Measurements from ENCODE around the gene TIMM8A.
"Not testable (repeated sequence)": the region's sequence is repeated elsewhere in the genome, so short reads cannot be mapped to it uniquely, and the experiment has no call there.

TIMM8A gene

GRCh38 chrX:101349193-101349562 is 636 bp upstream of the TIMM8A start:
- Histone ChIP-seq H3K9ac (ENCODE audit: low read depth, low read length) (peak overlapping the region; percentile 92), H3K36me3 (ENCODE audit: insufficient read depth, low read depth, low read length) (peaks cover 18% of the 10 kb centered on the region), H3K4me1 (ENCODE audit: insufficient read depth, low read length) (peaks cover 4% of the 10 kb centered on the region; the same call in 1 of the 2 replicates), H3K9me3 (ENCODE audit: insufficient read depth, low read depth, low read length) (no peaks in the 10 kb centered on the region), H3K4me3 (ENCODE audit: low read length) (peak overlapping the region; percentile 97), H3K27me3 (ENCODE audit: insufficient read depth, low read length) (no peaks in the 10 kb centered on the region), H3K27ac (ENCODE audit: low read length) (peak overlapping the region; percentile 91)

GRCh38 chrX:101347859-101348451 is 587 bp downstream of the TIMM8A start:
- Histone ChIP-seq H3K4me1 (ENCODE audit: insufficient read depth, low read length) (peaks cover 4% of the 10 kb centered on the region; the same call in 1 of the 2 replicates), H3K4me3 (ENCODE audit: low read length) (peak overlapping the region; percentile 97), H3K27ac (ENCODE audit: low read length) (peak overlapping the region; percentile 56), H3K27me3 (ENCODE audit: insufficient read depth, low read length) (no peaks in the 10 kb centered on the region), H3K36me3 (ENCODE audit: insufficient read depth, low read depth, low read length) (peaks cover 20% of the 10 kb centered on the region), H3K9ac (ENCODE audit: low read depth, low read length) (peak overlapping the region; percentile 92), H3K9me3 (ENCODE audit: insufficient read depth, low read depth, low read length) (no peaks in the 10 kb centered on the region)

DNA sequence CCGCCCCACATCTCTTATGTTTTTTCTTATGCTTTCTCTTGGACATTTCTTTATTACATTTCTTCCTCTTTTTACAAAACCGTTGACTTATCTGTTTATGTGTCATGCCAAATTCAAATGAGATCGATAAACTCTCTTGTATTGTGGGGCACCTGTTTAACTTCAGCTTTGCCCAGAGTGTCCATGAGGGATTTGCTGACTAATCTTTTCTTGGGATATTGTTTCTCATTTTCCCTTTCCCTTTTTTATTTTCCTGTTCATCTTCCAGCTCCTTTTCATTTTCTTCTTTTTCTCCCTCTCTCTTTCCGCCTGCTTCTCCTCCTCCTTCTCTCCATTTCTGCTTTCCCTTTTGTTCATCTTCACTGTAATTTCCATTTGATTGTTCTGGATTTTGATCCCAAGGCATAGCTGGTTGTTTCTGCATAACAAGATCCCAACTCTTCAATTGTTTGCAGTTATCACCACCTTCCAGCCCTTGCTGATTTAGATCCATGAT is 10.7 kb downstream of the TIMM8A start:
- Histone ChIP-seq H3K36me3 (ENCODE audit: insufficient read depth, low read depth, low read length) (no peaks in the 10 kb centered on the region), H3K27me3 (ENCODE audit: insufficient read depth, low read length) (no peaks in the 10 kb centered on the region), H3K4me1 (ENCODE audit: insufficient read depth, low read length) (no peaks in the 10 kb centered on the region), H3K27ac (ENCODE audit: low read length) (no peak overlapping the region), H3K4me3 (ENCODE audit: low read length) (no peak overlapping the region), H3K9me3 (ENCODE audit: insufficient read depth, low read depth, low read length) (no peaks in the 10 kb centered on the region), H3K9ac (ENCODE audit: low read depth, low read length) (no peak overlapping the region)

- H3K27ac ChIP-seq (ENCODE audit: low read length); H3K4me1 ChIP-seq (ENCODE audit: insufficient read depth, low read length); H3K27me3 ChIP-seq (ENCODE audit: insufficient read depth, low read length); H3K9ac ChIP-seq (ENCODE audit: low read depth, low read length); H3K4me3 ChIP-seq (ENCODE audit: low read length); H3K9me3 ChIP-seq (ENCODE audit: insufficient read depth, low read depth, low read length); H3K36me3 ChIP-seq (ENCODE audit: insufficient read depth, low read depth, low read length): not testable (repeated sequence)
Observed at GRCh38 chrX:101334310-101334709, 14.2 kb downstream of the TIMM8A start.

DNA sequence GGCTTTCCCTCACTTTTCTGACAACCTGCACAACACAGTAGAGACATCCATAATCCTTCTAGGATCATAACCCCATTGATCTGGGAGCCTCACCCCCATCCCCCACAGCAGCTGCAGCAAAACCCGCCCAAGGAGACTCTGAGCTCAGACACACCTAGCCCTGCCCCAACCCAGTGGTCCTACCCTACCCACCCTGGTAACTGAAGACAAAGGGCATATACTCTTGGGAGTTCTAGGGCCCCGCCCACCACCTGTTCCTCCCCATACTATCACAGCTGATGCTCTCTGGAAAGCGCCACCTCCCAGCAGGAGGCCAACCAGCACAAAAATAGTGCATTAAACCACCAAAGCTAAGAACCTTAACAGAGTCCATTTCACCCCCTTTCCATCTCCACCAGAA is 21.9 kb downstream of the TIMM8A start:
- not testable (repeated sequence) for H3K27me3 ChIP-seq (ENCODE audit: insufficient read depth, low read length); H3K9ac ChIP-seq (ENCODE audit: low read depth, low read length); H3K27ac ChIP-seq (ENCODE audit: low read length); H3K36me3 ChIP-seq (ENCODE audit: insufficient read depth, low read depth, low read length); H3K4me3 ChIP-seq (ENCODE audit: low read length); H3K9me3 ChIP-seq (ENCODE audit: insufficient read depth, low read depth, low read length); H3K4me1 ChIP-seq (ENCODE audit: insufficient read depth, low read length)

DNA sequence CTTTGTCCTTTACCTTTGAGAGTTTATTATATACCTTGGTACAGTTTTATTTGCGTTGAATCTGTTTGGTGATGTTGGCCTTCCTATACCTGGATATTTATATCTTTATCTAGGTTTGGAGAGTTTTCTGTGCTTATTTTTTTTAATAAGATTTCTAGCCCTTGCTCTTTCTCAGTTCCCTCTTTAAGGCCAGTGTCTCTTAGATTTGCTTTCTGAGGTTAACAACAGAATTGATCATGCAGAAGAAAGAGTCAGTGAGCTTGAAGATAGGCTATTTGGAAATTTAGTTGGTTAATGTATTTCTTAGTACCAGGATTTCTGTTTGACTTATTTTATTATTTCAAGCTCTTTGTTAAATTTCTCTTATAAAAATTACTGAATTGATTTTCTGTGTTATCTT is 44.8 kb downstream of the TIMM8A start:
- no peaks in the 10 kb centered on the region for H3K36me3 ChIP-seq (ENCODE audit: insufficient read depth, low read depth, low read length)
- H3K9me3 ChIP-seq (ENCODE audit: insufficient read depth, low read depth, low read length): no peaks in the 10 kb centered on the region
- no peak overlapping the region for H3K27ac ChIP-seq (ENCODE audit: low read length)
- H3K27me3 ChIP-seq (ENCODE audit: insufficient read depth, low read length): no peaks in the 10 kb centered on the region
- no peaks in the 10 kb centered on the region for H3K4me1 ChIP-seq (ENCODE audit: insufficient read depth, low read length)
- H3K9ac ChIP-seq (ENCODE audit: low read depth, low read length): no peak overlapping the region
- no peak overlapping the region for H3K4me3 ChIP-seq (ENCODE audit: low read length)
